CD4-positive, alpha-beta T cell treated with Interleukin-17A for 4 hours (primary cell): ENCODE data around the gene CDH11.

Experiments used
- DNase-seq: peaks from one replicate; pipeline ENCODE4 v3.0.0-alpha.2; 2020; ENCODE audit warnings: mixed read lengths

CDH11 gene

GRCh38 chr16:65116818-65117430 lies 4.9 kb downstream of the CDH11 start:
- no peak for DNase-seq

- no peak for DNase-seq
These were observed 5.6 kb downstream of the CDH11 start for GRCh38 chr16:65116216-65116615.

- no peak for DNase-seq
These were observed 7.3 kb downstream of the CDH11 start for GRCh38 chr16:65114527-65114926.

- no peak for DNase-seq
These were observed 8.4 kb downstream of the CDH11 start for GRCh38 chr16:65113441-65113840.

GRCh38 chr16:65111306-65111705 lies 10.6 kb downstream of the CDH11 start:
- DNase-seq: no peak

- DNase-seq: no peak
These were observed 15.1 kb downstream of the CDH11 start for GRCh38 chr16:65106757-65107156.

GRCh38 chr16:65105171-65105570 lies 16.7 kb downstream of the CDH11 start:
- no peak for DNase-seq

- no peak for DNase-seq
These were observed 17.4 kb downstream of the CDH11 start for GRCh38 chr16:65104471-65104870.

- DNase-seq: no peak
These were observed 19.5 kb downstream of the CDH11 start for GRCh38 chr16:65102326-65102725.

GRCh38 chr16:65101009-65101408 lies 20.9 kb downstream of the CDH11 start:
- DNase-seq: no peak

GRCh38 chr16:65099607-65100006 lies 22.3 kb downstream of the CDH11 start:
- DNase-seq: no peak

GRCh38 chr16:65098916-65099315 lies 22.9 kb downstream of the CDH11 start:
- DNase-seq: no peak

GRCh38 chr16:65097296-65097695 lies 24.6 kb downstream of the CDH11 start:
- no peak for DNase-seq

GRCh38 chr16:65095906-65096305 lies 26.0 kb downstream of the CDH11 start:
- no peak for DNase-seq

GRCh38 chr16:65095090-65095728 lies 26.7 kb downstream of the CDH11 start:
- no peak for DNase-seq

- no peak for DNase-seq
These were observed 27.9 kb downstream of the CDH11 start for GRCh38 chr16:65094009-65094408.

- DNase-seq: no peak
These were observed 38.6 kb downstream of the CDH11 start for GRCh38 chr16:65083164-65083857.

- DNase-seq: no peak
These were observed 42.3 kb downstream of the CDH11 start for GRCh38 chr16:65079549-65079948.

- DNase-seq: no peak
These were observed 44.7 kb downstream of the CDH11 start for GRCh38 chr16:65077181-65077580.

- no peak for DNase-seq
These were observed 46.0 kb downstream of the CDH11 start for GRCh38 chr16:65075877-65076276.

GRCh38 chr16:65071433-65072311 lies 50.2 kb downstream of the CDH11 start:
- no peak for DNase-seq

GRCh38 chr16:65070831-65071432 lies 50.9 kb downstream of the CDH11 start:
- DNase-seq: no peak

GRCh38 chr16:65069766-65070165 lies 52.1 kb downstream of the CDH11 start:
- no peak for DNase-seq
